Sigmoid colon (tissue), 4 donors: Measurements from ENCODE around the gene CACNA1C.

Source experiments
- EP300 ChIP-seq, 4 donors: sonication (generic); formaldehyde crosslinking; IDR thresholded peaks; one replicate each; pipeline ENCODE4 v1.6.1; 2017; ENCODE audit warnings: antibody characterized with exemption in 4 of 4
- POLR2A ChIP-seq, 2 donors: fragments of 450-650 bp; IDR thresholded peaks; one replicate each; pipeline ENCODE4 v1.6.1; 2016; ENCODE audit warnings: antibody characterized with exemption in 2 of 2, mild to moderate bottlenecking in 2 of 2, moderate library complexity in 2 of 2
- POLR2AphosphoS5 ChIP-seq, 4 donors: sonication (generic); formaldehyde crosslinking; IDR thresholded peaks; one replicate each; pipeline ENCODE4 v1.6.1; 2017; ENCODE audit warnings: antibody characterized with exemption in 4 of 4
- TF ChIP-seq, protein P1 (sequence below), 4 experiments: fragments of 450-650 bp in 3 of 4; fragments of 200-600 bp in 1 of 4; IDR thresholded peaks; one replicate each; pipeline ENCODE4 v1.5.1; 2016 to 2019; ENCODE audit warnings: antibody characterized with exemption in 4 of 4, mild to moderate bottlenecking in 3 of 4, moderate library complexity in 2 of 4

DNA sequence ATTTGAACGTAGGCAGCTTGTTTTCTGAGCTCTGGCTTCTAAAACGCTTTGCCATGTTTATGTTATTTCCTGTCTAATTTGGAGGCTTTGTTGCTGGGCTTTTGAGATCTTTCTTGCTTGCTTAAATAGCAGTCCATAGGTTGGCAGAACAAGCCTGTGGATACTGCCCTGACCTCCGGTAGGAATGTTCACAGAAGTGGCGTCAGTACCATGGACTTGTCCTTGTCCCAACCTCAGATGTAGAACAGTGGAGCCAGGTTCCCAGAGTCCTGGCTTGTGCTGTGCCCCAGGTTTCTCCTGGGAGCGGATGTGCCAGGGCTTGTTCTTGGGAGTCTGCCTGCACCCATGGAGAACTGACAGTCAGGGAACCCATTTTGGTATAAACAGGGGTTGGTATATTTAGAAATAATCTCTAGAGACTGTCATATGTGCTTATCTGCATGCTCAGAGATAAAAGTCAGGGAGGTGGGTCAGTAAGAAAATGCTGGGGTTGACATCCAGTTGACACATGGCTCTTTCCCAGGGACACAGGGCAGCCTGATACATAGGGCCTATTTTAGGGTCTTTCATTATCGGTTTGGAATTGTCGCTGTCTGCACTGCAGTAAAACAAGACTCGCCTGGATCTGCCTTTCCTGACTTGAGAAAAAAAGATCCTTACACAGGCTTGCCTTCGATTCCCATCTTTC, 22.9 kb downstream of the CACNA1C start:
- peak; percentile 38 to 77 (median 70) for TF ChIP-seq POLR2AphosphoS5 (IDR thresholded peaks at IDR 0.05)
- TF ChIP-seq, protein P1, sequence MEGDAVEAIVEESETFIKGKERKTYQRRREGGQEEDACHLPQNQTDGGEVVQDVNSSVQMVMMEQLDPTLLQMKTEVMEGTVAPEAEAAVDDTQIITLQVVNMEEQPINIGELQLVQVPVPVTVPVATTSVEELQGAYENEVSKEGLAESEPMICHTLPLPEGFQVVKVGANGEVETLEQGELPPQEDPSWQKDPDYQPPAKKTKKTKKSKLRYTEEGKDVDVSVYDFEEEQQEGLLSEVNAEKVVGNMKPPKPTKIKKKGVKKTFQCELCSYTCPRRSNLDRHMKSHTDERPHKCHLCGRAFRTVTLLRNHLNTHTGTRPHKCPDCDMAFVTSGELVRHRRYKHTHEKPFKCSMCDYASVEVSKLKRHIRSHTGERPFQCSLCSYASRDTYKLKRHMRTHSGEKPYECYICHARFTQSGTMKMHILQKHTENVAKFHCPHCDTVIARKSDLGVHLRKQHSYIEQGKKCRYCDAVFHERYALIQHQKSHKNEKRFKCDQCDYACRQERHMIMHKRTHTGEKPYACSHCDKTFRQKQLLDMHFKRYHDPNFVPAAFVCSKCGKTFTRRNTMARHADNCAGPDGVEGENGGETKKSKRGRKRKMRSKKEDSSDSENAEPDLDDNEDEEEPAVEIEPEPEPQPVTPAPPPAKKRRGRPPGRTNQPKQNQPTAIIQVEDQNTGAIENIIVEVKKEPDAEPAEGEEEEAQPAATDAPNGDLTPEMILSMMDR (IDR thresholded peaks at IDR 0.05), result no peak
- no peak for TF ChIP-seq POLR2A (IDR thresholded peaks at IDR 0.05)
- TF ChIP-seq EP300 (IDR thresholded peaks at IDR 0.05), result peak in 3 of 4 donors; percentile 42 to 95 (median 66)
